SU-DHL-6 (cell line): ENCODE data around the gene UGP2.

Experiments
- H2AFZ ChIP-seq: fragments of 200-600 bp; sonication (generic); 2 replicates; pipeline ENCODE4 v1.6.1; 2014; ENCODE audit warnings: low read depth, mild to moderate bottlenecking, moderate library complexity, mixed read lengths, antibody characterized with exemption, low read length; ENCODE audit not compliant: severe bottlenecking
- H3F3A ChIP-seq: fragments of 200-600 bp; shearing (Covaris generic); 2 replicates; pipeline ENCODE4 v1.6.0; 2016; ENCODE audit warnings: antibody characterized with exemption, mild to moderate bottlenecking; ENCODE audit not compliant: insufficient read depth
- H3K27ac ChIP-seq: fragments of 200-600 bp; sonication (generic); 2 replicates; pipeline ENCODE4 v1.5.1; 2016; ENCODE audit warnings: low read depth, mild to moderate bottlenecking, low read length, moderate library complexity, mixed read lengths
- H3K27me3 ChIP-seq: fragments of 200-600 bp; sonication (generic), shearing (Covaris generic); 2 replicates; pipeline ENCODE4 v1.6.0; 2014; ENCODE audit warnings: mild to moderate bottlenecking, low read length
- H3K36me3 ChIP-seq: fragments of 200-600 bp; sonication (generic); 2 replicates; pipeline ENCODE4 v1.6.1; 2014; ENCODE audit warnings: mild to moderate bottlenecking, low read length, mixed read lengths
- H3K4me2 ChIP-seq: fragments of 300-600, 200-600 bp; shearing (Covaris generic), sonication (generic); 2 replicates; pipeline ENCODE4 v1.6.0; 2014; ENCODE audit warnings: low read length, low read depth, mild to moderate bottlenecking; ENCODE audit not compliant: poor library complexity, severe bottlenecking
- H3K4me3 ChIP-seq: fragments of 200-600 bp; sonication (generic); 2 replicates; pipeline ENCODE4 v1.5.1; 2014; ENCODE audit warnings: antibody characterized with exemption, low read length, mild to moderate bottlenecking, mixed read lengths; ENCODE audit not compliant: insufficient read depth, poor library complexity, severe bottlenecking
- H3K79me2 ChIP-seq: fragments of 200-600 bp; sonication (generic); 2 replicates; pipeline ENCODE4 v1.6.1; 2014; ENCODE audit warnings: mild to moderate bottlenecking, low read length, moderate library complexity; ENCODE audit not compliant: insufficient read depth
- H3K9ac ChIP-seq: fragments of 200-600 bp; sonication (generic); 2 replicates; pipeline ENCODE4 v1.7.0; 2014; ENCODE audit warnings: mild to moderate bottlenecking, low read length
- H3K9me2 ChIP-seq: fragments of 200-600 bp; sonication (generic); replicated peaks from 2 replicates; pipeline ENCODE4 v1.6.1; 2014; ENCODE audit warnings: low read length; ENCODE audit not compliant: insufficient read depth
- H3K9me3 ChIP-seq: fragments of 200-600 bp; sonication (generic); 2 replicates; pipeline ENCODE4 v1.6.1; 2014; ENCODE audit warnings: low read length, mixed read lengths; ENCODE audit not compliant: insufficient read depth
- H4K20me1 ChIP-seq: fragments of 200-600 bp; sonication (generic); 2 replicates; pipeline ENCODE4 v1.6.1; 2014; ENCODE audit warnings: low read depth, mild to moderate bottlenecking, antibody characterized with exemption, low read length, moderate library complexity, mixed read lengths
- EZH2phosphoT487 ChIP-seq: fragments of 200-600 bp; sonication (generic), shearing (Covaris generic); conservative IDR thresholded peaks from 2 replicates; pipeline ENCODE4 v1.6.1; 2018; ENCODE audit warnings: mild to moderate bottlenecking, antibody characterized with exemption, low read length, moderate library complexity, mixed read lengths
- TF ChIP-seq, protein P1 (sequence below): fragments of 200-600 bp; sonication (generic); IDR thresholded peaks from one replicate; pipeline ENCODE4 v1.5.1; 2017; ENCODE audit warnings: antibody characterized with exemption, mild to moderate bottlenecking, low read length, moderate library complexity; ENCODE audit not compliant: insufficient read depth, poor library complexity, severe bottlenecking

Gene UGP2

DNA sequence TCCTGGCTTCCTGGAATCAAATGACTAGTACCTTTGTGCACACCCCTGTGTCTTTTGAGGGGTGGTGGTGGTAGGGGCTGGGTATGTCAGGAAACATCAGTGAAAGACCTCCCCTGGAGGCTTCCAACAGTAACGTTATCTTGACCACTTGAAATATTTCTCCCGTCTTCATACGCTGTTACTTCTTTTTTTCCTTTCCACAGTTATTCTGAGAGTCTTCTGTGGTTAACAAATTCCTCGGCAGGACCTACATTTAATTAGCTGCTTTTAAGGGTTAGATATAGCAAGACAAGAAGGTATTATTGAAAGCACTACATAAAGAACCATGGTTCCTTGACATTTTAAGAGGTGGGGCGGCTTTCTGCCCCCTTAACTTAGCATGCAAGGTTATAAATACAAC lies 34.6 kb downstream of the UGP2 start:
- peaks cover 12% of the 10 kb centered on the region for H3K36me3 ChIP-seq
- no peak for TF ChIP-seq EZH2phosphoT487
- TF ChIP-seq, protein P1, sequence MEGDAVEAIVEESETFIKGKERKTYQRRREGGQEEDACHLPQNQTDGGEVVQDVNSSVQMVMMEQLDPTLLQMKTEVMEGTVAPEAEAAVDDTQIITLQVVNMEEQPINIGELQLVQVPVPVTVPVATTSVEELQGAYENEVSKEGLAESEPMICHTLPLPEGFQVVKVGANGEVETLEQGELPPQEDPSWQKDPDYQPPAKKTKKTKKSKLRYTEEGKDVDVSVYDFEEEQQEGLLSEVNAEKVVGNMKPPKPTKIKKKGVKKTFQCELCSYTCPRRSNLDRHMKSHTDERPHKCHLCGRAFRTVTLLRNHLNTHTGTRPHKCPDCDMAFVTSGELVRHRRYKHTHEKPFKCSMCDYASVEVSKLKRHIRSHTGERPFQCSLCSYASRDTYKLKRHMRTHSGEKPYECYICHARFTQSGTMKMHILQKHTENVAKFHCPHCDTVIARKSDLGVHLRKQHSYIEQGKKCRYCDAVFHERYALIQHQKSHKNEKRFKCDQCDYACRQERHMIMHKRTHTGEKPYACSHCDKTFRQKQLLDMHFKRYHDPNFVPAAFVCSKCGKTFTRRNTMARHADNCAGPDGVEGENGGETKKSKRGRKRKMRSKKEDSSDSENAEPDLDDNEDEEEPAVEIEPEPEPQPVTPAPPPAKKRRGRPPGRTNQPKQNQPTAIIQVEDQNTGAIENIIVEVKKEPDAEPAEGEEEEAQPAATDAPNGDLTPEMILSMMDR = no peak

DNA sequence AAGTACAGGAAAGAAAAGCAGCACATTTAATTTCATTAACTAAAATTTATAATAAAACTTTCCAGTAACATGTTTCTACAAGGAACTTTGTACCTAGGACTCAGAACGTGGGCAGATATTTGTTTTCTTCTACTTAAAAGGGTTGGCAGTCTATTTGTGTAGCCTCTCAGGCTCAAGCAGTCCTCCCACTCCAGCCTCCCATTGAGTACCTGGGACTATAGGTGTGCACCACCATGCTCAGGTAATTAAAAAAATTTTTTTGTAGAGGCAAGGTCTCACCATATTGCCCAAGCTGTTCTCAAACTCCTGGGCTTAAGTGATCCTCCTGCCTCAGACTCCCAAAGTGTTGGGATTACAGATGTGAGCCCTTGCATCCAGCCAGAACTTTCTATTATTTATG lies 36.8 kb downstream of the UGP2 start:
- H3K36me3 ChIP-seq = peaks cover 12% of the 10 kb centered on the region

More for the DNA sequence above, 34.6 kb downstream of the UGP2 start:
- Histone ChIP-seq H3K9me3 (no peaks in the 10 kb centered on the region), H3F3A (no peaks in the 10 kb centered on the region), H3K27ac (no peak overlapping the region), H3K9ac (no peak overlapping the region), H3K79me2 (peaks cover 17% of the 10 kb centered on the region; the same call in 1 of the 2 replicates), H3K4me3 (no peak overlapping the region), H4K20me1 (no peaks in the 10 kb centered on the region), H3K4me2 (no peak overlapping the region), H2AFZ (no peak overlapping the region), H3K27me3 (no peaks in the 10 kb centered on the region), H3K9me2 (no peaks in the 10 kb centered on the region)

DNA sequence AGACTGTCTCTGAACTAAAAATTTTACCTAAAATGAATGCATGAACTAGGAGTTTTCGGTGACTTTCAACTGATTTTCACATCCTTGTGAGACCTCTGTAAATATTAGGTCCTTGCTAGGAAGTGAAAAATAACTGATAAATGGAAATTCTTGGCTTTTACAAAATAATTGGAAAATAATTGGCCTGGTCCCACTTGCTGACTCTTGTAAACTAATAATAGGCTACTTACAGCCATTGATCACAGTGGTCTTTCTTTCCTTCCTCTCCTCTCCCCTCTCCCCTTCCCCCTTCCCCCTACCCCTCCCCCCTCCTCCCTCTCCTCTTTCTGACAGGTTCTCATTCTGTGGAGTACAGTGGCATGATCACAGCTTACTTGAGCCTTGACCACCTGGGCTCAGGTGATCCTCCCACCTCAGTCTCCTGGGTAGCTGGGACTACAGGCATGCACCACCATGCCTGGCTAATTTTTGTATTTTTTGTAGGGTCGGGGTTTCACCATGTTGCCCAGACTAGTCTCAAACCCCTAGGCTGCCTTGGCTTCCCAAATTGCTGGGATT lies 38.3 kb downstream of the UGP2 start:
- H3K27ac ChIP-seq = no peak overlapping the region
- H3K9ac ChIP-seq = no peak overlapping the region
- H3K27me3 ChIP-seq = no peaks in the 10 kb centered on the region
- H3K9me3 ChIP-seq = no peaks in the 10 kb centered on the region
- no peak overlapping the region for H2AFZ ChIP-seq
- no peaks in the 10 kb centered on the region for H3K9me2 ChIP-seq
- no peak overlapping the region for H3K4me3 ChIP-seq
- H3K4me2 ChIP-seq = no peak overlapping the region
- H3F3A ChIP-seq = no peaks in the 10 kb centered on the region
- H3K79me2 ChIP-seq = peaks cover 10% of the 10 kb centered on the region; the same call in 1 of the 2 replicates
- TF ChIP-seq, protein P1 = no peak
- H3K36me3 ChIP-seq = peaks cover 7% of the 10 kb centered on the region; the same call in 1 of the 2 replicates
- no peaks in the 10 kb centered on the region for H4K20me1 ChIP-seq

More for the DNA sequence above, 36.8 kb downstream of the UGP2 start:
- Histone ChIP-seq H2AFZ (no peak overlapping the region), H3K4me2 (no peak overlapping the region), H3K27me3 (no peaks in the 10 kb centered on the region), H4K20me1 (no peaks in the 10 kb centered on the region), H3K9ac (no peak overlapping the region), H3K79me2 (peaks cover 17% of the 10 kb centered on the region; the same call in 1 of the 2 replicates), H3K4me3 (no peak overlapping the region), H3K9me3 (no peaks in the 10 kb centered on the region), H3K27ac (no peak overlapping the region), H3K9me2 (no peaks in the 10 kb centered on the region), H3F3A (no peaks in the 10 kb centered on the region)
- TF ChIP-seq, protein P1 = no peak
- TF ChIP-seq EZH2phosphoT487 = no peak
